ENCODE results near the gene LRP10.

LRP10 gene

GRCh38 chr14:22865424-22866405 is 5.8 kb upstream of the LRP10 start:
- peak; percentile 76 for DNase-seq (ENCODE audit: low spot score)

- no peak for DNase-seq (ENCODE audit: low spot score)
Measured at GRCh38 chr14:22866874-22867273, 4.7 kb upstream of the LRP10 start.

DNA sequence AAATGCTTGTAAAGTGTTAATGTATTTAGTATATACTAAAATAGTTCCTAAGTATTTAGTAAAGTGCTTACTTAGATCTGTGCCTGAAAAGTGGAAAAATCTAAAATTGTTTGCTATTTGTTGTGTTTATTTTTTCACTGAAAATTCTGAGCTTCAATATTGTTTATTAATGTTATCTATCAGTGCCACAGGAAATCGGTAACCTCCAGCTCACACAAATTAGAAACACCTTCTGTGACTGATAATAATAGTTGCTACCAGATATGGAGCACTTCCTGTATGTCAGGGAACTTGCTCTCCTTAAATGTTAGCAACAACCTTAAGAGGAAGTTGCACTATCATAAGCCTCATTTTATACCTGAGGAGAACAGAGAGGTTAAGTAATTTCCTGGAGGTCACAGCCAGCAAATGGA is 723 bp upstream of the LRP10 start:
- no peak for DNase-seq (ENCODE audit: low spot score)

DNA sequence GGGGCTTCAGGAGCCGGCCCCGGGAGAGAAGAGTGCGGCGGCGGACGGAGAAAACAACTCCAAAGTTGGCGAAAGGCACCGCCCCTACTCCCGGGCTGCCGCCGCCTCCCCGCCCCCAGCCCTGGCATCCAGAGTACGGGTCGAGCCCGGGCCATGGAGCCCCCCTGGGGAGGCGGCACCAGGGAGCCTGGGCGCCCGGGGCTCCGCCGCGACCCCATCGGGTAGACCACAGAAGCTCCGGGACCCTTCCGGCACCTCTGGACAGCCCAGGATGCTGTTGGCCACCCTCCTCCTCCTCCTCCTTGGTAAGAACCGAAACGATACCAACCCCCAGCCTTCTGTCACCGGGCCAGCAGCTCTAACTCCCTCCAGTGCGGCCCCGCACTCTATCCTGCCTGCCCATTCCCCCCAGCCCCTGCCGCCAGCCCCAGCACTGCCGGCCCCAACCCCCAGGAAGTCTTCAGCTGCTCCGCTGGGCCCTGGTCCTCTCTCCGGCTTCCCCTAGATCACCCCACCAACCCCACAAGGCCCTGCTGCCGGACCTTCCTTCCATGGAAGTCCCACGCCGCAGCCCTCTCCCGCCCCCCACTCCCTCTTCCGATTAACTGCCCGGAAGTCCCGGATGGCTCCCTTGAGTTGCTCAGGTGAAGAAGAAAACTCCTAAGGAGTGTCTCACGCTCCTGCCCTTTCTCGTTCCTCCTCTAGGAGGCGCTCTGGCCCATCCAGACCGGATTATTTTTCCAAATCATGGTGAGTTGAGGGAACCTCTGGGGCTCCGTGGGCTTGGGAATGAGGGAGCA is 693 bp downstream of the LRP10 start:
- peak; percentile 81 for DNase-seq (ENCODE audit: low spot score)

GRCh38 chr14:22872833-22873520 is 1.4 kb downstream of the LRP10 start:
- no peak for DNase-seq (ENCODE audit: low spot score)

- no peak for DNase-seq (ENCODE audit: low spot score)
Measured at GRCh38 chr14:22875003-22875747, 3.6 kb downstream of the LRP10 start.

DNA sequence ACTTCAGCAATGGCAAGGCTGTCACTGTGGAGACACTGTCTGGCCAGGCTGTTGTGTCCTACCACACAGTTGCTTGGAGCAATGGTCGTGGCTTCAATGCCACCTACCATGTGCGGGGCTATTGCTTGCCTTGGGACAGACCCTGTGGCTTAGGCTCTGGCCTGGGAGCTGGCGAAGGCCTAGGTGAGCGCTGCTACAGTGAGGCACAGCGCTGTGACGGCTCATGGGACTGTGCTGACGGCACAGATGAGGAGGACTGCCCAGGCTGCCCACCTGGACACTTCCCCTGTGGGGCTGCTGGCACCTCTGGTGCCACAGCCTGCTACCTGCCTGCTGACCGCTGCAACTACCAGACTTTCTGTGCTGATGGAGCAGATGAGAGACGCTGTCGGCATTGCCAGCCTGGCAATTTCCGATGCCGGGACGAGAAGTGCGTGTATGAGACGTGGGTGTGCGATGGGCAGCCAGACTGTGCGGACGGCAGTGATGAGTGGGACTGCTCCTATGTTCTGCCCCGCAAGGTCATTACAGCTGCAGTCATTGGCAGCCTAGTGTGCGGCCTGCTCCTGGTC is 4.3 kb downstream of the LRP10 start:
- DNase-seq (ENCODE audit: low spot score) = no peak

DNA sequence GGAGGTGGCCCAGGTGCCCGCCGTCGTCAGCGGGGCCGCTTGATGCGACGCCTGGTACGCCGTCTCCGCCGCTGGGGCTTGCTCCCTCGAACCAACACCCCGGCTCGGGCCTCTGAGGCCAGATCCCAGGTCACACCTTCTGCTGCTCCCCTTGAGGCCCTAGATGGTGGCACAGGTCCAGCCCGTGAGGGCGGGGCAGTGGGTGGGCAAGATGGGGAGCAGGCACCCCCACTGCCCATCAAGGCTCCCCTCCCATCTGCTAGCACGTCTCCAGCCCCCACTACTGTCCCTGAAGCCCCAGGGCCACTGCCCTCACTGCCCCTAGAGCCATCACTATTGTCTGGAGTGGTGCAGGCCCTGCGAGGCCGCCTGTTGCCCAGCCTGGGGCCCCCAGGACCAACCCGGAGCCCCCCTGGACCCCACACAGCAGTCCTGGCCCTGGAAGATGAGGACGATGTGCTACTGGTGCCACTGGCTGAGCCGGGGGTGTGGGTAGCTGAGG is 5.5 kb downstream of the LRP10 start:
- DNase-seq (ENCODE audit: low spot score) = no peak

DNA sequence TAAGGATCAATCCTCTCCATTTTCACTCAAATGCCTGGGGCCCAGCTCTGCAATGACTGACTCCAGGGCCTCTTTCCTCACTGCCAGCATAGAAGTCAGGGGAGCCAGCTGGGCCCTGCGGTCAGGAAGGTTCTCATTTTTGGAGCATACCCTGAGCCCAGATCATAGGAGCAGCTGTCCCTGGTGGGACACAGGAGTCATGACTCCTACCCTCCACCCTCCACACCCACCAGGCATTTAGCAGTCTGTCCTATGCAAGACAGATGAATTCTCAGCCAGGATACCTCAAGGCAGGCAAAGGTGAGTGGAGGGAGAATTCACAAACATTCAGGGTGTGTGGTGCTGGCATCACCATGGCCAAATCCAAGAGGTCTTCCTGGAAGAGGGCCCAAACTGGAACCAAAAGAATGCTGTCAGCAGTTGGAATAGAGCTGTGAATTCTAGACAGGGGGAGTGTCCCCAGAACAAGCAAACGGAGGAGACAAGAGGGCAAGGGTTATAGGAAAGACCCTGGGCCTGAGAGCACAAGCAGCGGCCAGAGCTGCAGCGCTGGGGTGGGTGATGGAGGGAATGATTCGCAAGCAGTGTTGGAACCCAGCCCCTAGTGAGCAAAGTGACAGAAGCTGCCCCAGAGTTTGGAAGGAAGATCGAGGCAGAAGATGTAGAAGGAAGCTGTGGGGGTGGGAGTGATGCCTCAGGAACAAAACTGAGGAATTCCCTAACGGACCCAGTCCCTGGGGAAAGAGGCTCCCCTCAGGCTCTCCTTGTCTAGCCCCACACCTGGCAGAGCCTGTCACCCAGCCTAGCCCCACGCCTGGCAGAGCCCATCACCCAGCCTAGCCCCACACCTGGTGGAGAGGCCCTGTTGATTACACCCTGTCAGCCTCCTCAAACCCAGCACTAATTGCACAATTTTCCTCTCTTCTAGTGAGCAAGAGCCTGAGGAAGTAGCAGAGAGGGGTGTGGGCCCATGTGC is 7.0 kb downstream of the LRP10 start:
- DNase-seq (ENCODE audit: low spot score) = no peak

DNA sequence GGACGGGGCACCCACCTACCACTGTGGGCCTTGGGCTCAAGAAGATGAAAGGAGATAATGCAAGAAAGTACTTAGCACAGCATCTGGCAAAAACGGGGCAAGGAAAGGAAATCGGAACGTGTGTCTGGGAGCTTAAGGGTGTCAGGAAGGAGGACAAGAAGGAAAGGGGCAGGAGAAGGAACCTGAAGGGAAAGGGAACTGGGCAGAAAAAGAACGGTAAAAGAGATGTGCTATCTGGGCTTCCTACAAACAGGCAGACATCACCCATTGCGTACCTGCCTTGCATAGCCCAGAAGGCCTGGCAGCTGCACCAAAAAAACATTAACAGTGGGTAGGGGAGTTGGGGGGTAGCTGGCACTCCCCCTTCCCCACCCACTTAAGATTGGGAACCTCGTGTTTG is 10.5 kb downstream of the LRP10 start:
- no peak for DNase-seq (ENCODE audit: low spot score)

GRCh38 chr14:22882529-22883172 is 11.1 kb downstream of the LRP10 start:
- DNase-seq (ENCODE audit: low spot score) = peak; percentile 82

GRCh38 chr14:22883173-22883976 is 11.8 kb downstream of the LRP10 start, which contains the start of gene REM2:
Gene REM2, plus strand, starts transcription at chr14:22883222. Its CDS starts 66 bp downstream, at chr14:22883288.
- DNase-seq (ENCODE audit: low spot score) = peak; percentile 45

GRCh38 chr14:22884076-22884737 is 12.7 kb downstream of the LRP10 start:
- DNase-seq (ENCODE audit: low spot score) = no peak

DNA sequence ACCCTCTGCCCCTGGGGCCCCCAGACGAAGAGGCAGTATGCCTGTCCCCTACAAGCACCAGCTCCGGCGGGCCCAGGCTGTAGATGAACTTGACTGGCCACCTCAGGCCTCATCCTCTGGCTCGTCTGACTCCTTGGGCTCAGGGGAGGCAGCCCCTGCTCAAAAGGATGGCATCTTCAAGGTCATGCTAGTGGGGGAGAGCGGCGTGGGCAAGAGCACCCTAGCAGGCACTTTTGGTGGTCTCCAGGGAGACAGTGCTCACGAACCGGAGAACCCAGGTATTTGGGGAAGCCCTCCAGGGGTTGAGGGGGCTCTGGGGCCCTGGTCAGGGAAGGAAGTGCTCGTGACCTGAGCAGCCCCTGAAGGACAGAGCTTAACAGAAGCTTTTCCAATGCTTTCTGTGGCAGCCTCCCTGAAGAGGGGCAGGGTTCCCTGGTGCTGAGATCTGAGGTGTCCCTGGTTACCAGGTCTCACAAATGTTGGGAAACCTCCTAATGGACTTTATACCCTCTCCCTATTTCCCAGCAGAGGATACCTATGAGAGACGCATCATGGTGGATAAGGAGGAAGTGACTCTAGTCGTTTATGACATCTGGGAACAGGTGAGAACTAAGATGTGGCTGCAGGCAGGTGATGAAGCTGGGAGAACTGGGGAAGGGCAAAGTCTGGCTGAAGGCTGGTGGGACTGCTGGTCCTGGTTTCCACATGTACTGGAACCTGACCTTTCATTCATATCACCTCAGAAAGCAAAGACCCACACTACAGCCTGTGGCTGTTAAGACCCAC is 13.4 kb downstream of the LRP10 start:
- no peak for DNase-seq (ENCODE audit: low spot score)

- no peak for DNase-seq (ENCODE audit: low spot score)
Measured at GRCh38 chr14:22885975-22886374, 14.4 kb downstream of the LRP10 start.

DNA sequence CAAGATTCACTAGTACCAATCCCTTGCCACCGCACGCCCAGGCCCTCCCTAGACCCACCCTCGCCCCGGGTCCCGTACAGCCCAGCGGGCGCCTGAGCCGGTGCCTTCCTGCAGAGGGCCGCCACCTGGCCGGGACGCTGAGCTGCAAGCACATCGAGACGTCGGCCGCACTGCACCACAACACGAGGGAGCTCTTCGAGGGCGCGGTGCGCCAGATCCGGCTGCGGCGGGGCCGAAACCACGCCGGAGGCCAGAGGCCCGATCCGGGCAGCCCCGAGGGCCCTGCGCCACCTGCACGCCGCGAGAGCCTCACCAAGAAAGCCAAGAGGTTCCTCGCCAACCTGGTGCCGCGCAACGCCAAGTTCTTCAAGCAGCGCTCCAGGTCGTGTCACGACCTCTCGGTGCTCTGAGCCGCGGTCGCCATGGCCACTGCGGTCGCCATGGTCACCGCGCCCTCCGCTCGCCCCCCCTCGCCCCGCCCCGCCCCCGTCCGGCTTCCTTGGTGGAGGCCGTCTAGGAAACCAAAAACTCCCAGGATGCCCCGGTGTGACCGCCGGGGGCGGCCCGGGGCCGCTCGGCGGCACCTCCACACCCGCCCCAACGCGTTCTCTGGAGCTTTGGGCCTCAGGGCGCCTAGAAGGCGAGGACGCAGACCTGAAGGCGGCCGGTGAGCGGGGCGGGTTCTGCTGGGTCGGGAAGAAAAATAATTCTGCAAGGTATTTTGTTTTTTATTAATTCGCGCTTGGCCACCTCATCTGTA is 15.1 kb downstream of the LRP10 start:
- peak; percentile 83 for DNase-seq (ENCODE audit: low spot score)
